ENCODE data around the gene PFKFB1.
A peak's percentile ranks its signal among the peaks of the same experiment; 100 is the strongest.

PFKFB1 gene

DNA sequence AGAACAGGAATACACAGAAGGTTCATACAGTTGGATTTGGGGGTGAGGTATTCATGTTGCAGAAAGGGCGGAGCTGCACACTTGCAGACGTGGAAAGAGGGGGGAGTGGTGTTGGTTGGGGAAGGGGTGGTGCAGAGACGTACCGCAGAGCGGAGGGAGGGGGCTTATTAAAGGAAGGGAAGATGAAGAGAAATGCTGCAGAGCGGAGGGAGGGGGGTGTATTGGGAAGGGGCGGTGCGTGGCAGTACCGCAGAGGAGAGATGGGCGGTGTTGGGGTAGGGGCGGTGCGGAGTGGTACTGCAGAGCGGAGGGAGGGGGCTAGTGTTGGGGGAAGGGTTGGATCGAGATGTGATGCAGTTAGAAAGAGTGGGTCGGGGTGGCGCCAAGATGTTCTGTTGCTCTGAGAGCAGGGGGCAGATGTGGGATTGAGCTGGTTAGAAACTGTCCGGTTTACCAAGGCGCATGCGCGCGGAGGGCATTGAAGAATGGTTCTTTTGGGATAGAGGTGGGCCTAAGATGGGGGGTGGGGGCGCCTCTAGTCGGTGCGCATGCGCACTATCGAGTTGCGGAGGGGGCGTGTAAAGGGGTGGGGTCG, 72.5 kb downstream of the PFKFB1 start:
- peak; percentile 17 for DNase-seq

DNA sequence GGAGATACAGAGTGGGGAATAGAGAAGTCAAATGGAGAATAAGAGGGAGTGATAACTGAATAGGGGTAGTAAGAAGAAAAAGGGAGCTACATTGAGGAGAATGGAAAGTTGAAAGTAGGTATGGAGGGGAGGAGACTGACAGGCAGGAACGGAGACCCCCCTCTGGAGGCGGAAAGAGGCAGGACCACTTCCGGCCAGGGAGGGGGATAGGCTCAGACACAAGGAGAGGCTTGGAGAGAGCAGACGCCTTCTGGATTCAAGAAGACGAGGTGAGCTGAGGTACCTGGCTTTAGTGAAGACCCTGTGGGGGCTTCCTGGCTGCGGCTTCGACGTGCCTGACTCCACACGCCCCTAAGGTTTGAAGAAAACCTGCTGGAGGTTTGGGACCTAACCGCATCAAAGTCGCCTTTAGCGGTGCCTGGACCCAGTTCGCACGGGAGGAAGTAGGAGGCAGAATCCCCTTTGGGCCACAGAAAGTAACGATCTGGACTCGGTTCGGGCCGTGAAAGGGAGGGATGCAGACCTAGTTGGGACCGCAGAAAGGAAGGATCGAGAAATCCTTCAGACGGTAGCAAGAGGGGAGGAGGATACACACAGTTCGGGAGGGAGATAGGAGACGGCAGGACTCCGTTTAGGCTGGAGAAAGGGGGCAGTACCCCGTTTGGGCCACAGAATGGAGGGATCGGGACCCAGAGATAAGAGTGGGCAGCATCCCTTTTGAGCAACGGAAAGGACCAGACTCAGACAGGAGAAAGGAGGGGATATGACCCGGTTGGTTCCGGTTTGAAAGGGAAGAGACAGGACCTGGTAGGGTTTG, 73.2 kb downstream of the PFKFB1 start, which contains the start of gene TRO:
Gene TRO (plus strand): TSS at position 215 of the 817 bp plus-strand sequence. CDS start 1,423 bp downstream, outside the sequence.
- no peak for DNase-seq

- DNase-seq, result no peak
These were observed 84.0 kb downstream of the PFKFB1 start for GRCh38 chrX:54909941-54910340.

- DNase-seq, result no peak
These were observed 99.8 kb downstream of the PFKFB1 start for GRCh38 chrX:54894159-54894558.

DNA sequence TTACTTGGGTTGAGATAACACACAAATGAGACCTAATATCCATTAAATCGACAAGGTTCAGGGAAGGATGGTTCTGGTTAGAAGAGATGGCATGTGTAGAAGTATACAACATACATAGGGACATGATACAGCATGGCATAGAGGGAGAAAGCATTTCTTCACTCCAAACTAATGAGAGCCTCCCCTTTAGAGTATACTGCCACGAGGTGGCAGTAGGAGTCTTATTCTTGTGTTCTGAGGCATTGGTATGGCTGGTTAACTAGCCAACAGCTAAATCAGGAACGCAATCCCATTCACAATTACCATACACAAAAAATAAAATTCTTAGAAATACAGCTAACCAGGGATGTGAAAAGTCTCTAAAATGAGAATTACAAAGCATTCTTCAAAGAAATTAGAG, 102.4 kb downstream of the PFKFB1 start:
- DNase-seq, result peak; percentile 17

- DNase-seq, result no peak
These were observed 108.2 kb downstream of the PFKFB1 start for GRCh38 chrX:54885740-54886139.
